Fibroblast of skin of left biceps (primary cell): ENCODE data around the gene LRIG1.
"Not testable (repeated sequence)": the region's sequence is repeated elsewhere in the genome, so short reads cannot be mapped to it uniquely, and the experiment has no call there.

Experiments
- DNase-seq, 2 experiments: peaks; one replicate each; pipeline ENCODE4 v3.0.0-alpha.2; 2013; ENCODE audit warnings: low read depth in 2 of 2

The LRIG1 gene

DNA sequence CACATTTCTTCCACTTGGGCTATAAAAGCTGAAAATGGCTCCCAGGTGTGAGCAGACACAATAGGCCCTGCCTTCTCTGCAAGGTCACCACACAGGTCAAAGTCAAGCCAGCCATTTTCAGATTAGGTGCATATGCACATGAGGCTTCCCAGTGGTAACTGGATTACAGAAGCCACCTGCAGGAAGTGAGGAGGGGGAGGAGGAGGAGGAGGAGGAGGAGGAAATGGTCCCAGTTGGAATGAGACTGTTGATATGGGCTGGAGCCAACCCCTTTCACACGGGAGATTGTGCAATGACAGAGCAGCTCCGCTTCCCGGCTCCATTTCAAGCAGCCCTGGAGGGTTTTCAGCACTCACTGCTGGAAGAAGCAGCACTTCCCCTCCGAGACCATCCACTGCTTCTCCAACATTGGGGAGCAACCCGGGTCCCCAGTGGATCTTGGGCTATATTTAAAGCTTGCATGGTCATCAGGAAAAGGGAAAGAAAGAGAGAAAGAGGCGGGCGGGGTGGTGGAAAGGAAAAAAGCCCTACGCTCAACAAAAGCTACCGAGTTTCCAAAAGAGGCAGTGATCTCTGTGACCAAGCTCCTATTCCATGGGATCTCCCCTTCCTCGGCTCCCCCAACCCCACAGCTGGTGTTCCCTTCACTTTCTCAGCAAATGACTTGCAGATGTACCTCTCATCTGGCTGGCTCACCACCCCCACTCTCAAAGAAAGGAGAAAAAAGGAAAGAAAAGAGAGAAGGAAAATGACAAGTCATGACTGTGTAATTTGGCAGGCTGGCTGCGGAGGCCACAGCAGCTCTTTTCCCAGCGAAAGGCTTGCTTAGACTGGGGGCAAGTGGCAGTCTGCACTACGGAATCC is 58.3 kb downstream of the LRIG1 start:
- peak; percentile 65 to 69 for DNase-seq

DNA sequence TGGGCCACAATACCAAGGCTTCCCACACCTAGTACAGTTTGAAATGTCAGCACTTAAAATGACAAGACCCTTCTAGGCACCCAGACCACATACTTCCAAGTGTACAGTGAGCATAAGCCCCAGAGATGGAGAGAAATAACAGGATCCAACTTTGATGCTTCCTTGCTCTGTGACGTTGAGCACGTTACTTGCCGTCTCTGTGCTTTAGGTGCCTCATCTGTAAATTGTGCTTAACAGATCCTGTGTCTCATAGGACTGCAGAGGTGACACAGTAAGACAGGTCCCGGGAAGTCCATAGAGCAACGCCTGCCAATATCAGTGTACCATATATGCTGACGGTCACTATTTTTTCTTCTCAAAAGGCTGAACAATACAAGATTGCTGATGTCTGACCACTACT is 59.1 kb downstream of the LRIG1 start:
- DNase-seq, result no peak

DNA sequence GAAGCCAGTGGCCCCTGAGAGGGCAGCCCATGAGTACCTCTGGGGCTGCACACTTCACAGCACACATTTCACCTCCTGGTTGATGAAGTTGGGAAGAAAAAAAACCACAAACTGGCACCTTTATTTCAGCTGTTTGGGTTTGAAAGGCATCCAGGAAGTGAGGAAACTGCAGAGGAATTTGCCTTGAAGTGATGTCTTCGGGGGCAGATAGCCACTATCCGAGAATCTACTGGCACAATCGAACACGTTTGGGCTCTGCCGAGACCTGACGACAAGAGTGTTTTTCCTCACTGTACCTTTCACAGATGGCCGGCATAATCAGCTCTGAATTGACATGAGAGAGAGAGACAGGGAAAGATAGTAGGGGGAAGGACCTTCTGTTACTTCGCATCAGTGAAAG is 59.7 kb downstream of the LRIG1 start:
- no peak for DNase-seq

DNA sequence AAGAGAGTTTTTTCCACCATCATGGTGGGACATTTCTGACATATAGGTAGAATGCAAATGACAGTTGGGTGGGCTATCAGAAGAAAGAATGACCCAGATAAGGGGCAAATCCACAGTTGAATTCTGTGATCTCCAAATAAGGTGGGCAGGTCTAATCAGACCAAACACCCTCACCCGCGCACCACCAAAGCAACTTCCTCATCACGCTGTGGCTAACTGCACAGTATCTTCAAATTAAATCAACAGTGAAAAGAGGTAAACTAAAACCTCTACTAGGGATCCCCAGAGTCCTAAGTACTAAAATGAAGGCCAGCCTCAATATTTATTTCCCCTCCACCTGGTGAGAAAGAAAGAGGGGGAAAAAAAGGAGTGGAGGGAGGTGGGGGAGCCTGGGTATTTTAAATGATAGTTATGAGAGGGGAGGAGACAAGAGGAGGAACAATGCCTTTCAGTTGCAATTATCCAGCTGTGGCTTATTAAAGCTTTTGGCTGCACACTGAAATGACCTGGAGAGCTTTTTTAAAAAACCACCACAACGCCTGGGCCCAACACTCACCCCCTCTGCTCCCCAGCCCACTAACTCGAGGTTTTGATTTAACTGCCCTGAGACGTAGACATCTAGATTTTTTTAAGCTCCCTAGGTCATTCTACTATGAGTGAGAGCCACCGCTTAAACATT is 61.0 kb downstream of the LRIG1 start:
- no peak for DNase-seq

DNA sequence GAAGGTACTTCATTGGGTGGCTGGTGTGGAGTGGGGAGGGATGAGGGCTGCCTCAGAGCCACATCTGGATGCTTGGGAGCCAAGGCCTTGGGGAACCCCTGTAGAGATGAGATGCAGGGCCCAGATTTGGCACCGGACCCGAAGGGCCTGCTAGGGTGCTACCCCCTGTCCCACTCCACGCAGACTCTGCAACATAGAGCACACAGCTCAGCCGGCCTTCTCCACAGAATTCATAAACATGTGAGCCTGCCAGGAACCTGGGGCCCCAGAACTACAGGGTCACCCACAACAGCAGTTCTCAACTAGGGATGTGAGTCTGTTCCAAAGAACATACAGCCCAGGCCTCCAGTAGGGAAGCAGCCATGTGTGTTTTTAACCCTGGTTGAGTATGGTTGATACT is 62.8 kb downstream of the LRIG1 start:
- DNase-seq, result no peak

DNA sequence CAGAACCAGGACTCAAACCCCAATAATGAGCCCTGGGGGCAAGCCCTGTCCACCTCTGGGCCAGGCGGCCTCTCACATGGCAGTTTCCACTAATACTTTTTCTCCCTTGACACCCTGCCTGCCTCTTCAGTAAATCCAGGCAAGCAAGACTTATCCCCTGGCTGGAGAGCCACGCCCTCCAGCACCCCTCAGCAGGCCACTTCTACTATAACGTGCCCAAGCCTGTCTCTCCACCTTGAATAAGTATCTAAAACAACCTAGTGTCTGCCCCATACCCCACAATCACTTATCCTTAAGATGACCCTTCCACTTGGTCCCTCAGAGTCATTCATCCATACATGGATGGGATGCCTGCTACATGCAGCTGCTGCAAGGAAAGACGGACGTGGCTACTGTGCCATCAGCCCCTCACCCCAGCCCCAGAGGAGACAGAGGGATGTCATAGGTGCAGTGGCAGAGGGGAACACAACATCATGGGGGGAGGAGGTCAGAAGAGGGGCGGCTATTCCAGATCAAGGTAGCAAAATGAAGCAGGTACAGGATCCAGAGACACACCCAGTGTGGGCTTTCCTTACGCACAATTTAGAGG is 63.4 kb downstream of the LRIG1 start:
- DNase-seq, result no peak

- no peak for DNase-seq
These were observed 64.8 kb downstream of the LRIG1 start for GRCh38 chr3:66435989-66436388.

- no peak for DNase-seq
These were observed 66.1 kb downstream of the LRIG1 start for GRCh38 chr3:66434726-66435125.

GRCh38 chr3:66433522-66433782 is 67.4 kb downstream of the LRIG1 start:
- DNase-seq, result no peak

DNA sequence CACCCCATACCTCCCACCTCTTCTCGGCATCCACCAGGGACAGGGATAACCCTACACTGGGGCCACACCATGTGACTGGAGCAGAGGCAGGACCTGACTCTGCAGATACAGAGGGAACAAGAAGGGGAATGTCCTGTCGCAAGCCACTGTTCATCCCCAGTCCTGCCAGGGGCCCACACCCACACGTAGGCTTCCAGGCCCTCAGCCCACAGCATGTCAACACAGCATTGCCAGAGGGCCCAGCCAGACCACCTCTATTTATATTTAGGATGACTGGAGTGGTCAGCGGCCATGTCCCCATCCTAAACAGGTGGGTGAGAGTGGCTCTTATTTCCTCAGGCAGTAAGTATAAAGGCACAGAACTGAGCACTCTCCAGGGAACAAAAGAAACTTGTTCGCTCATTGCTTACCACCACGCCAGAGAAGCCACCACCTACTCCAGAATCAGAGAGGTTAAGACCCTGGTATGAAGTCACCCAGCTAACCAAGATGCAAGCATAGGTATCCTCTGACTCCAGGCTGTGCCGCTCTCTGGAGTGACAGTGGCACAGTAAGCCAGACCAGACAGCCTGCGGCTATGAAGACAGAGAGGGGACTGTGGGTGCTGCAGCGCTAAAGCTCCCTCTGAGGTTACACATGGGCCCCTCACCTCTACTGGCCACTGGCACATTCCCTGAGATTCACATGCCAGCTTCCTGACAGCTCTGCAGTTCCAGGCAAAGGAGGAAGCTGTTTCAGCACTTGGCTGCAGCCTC is 67.9 kb downstream of the LRIG1 start:
- DNase-seq, result no peak

DNA sequence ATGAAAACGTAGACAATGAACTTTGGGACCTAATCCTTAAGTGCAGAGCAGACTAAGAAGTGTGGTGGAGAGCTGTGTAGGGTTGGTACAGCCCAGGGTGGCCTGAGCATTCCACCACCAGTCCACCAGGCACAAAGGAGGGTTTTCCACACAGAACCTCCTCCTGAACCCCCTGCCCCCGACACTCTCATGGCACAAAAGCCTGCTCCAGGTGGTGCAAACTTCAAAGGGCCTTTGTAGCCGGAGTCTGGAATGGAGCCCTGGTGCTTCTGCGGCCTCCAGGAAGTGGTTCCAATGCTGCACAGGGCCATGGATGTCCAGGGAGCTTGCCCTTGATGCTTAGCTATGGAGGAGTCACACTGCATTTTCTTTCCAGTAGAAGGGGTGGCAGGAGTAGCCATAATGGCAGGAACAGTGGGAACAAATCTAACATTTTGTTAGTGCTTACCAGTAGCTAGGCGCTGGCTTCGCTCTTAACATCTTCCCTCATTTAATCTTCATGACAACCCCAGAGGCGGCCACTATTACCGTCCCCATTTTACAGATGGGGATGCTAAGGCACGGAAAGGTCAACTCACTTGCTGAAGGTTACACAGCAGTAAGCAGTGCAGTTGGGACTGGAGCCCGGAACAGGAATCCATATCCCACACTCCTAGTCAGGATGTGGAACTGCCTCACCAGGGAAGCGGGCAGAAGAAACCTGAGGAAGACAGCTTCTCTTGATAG is 68.6 kb downstream of the LRIG1 start:
- no peak for DNase-seq

- no peak for DNase-seq
These were observed 69.3 kb downstream of the LRIG1 start for GRCh38 chr3:66431494-66431893.

- DNase-seq, result no peak
These were observed 69.9 kb downstream of the LRIG1 start for GRCh38 chr3:66430876-66431275.

- peak; percentile 95 to 96 for DNase-seq
These were observed 72.1 kb downstream of the LRIG1 start for GRCh38 chr3:66428733-66429132.

- no peak for DNase-seq
These were observed 72.8 kb downstream of the LRIG1 start for GRCh38 chr3:66427951-66428474.

- DNase-seq, result no peak
These were observed 73.5 kb downstream of the LRIG1 start for GRCh38 chr3:66427352-66427751.

- DNase-seq, result no peak
These were observed 74.7 kb downstream of the LRIG1 start for GRCh38 chr3:66426135-66426534.

GRCh38 chr3:66425576-66426114 is 75.2 kb downstream of the LRIG1 start:
- no peak for DNase-seq

- no peak for DNase-seq
These were observed 75.8 kb downstream of the LRIG1 start for GRCh38 chr3:66425032-66425431.

DNA sequence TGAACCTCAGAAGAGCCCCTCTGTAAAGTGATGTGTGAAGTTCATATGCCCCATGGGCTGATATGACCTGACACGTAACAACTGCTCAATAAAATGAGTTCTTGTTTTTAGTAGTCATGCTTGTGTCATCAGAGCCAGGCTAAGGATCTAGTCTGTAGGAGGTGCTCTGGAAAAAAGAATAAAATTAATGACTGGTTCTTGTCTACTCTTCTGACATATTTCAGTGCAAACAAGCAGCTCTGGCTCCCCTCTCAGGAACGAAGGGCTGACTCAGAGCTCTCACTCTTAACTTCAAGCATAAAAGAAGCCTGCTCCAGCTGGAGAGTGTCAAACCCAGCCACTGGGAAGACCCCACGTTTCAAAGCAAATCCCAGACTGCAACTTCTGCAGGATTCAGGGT is 77.0 kb downstream of the LRIG1 start:
- DNase-seq, result peak; percentile 53 to 61

GRCh38 chr3:66421893-66422292 is 78.9 kb downstream of the LRIG1 start:
- DNase-seq, result not testable (repeated sequence)
